GM18858 (cell line): ENCODE results near the gene FUT7.
"Not testable (repeated sequence)": the region's sequence is repeated elsewhere in the genome, so short reads cannot be mapped to it uniquely, and the experiment has no call there.

Experiments
- ATAC-seq: cut with Tn5 transposase; IDR thresholded peaks from one replicate; pipeline ENCODE4 v1.9.1; 2021; ENCODE audit not compliant: unreplicated experiment

Gene FUT7

GRCh38 chr9:137034039-137034708, 2.3 kb upstream of the FUT7 start:
- ATAC-seq = no peak

- ATAC-seq = not testable (repeated sequence)
Measured at GRCh38 chr9:137033481-137033880, 1.6 kb upstream of the FUT7 start.

GRCh38 chr9:137032858-137033257, 970 bp upstream of the FUT7 start:
- no peak for ATAC-seq

- no peak for ATAC-seq
Measured at GRCh38 chr9:137030538-137031527, 1.1 kb downstream of the FUT7 start.

- no peak for ATAC-seq
Measured at GRCh38 chr9:137030006-137030405, 1.9 kb downstream of the FUT7 start.

GRCh38 chr9:137029058-137029936, 2.6 kb downstream of the FUT7 start:
- ATAC-seq = no peak

- no peak for ATAC-seq
Measured at GRCh38 chr9:137028263-137029057, 3.4 kb downstream of the FUT7 start.

- ATAC-seq = no peak
Measured at GRCh38 chr9:137027369-137028262, 4.3 kb downstream of the FUT7 start, which contains the start of gene ABCA2. Gene ABCA2 (minus strand): TSS chr9:137028237. CDS start chr9:137028140, 97 bp downstream.

GRCh38 chr9:137026828-137027227, 5.1 kb downstream of the FUT7 start:
- no peak for ATAC-seq

GRCh38 chr9:137026384-137026783, 5.5 kb downstream of the FUT7 start:
- no peak for ATAC-seq

- no peak for ATAC-seq
Measured at GRCh38 chr9:137025517-137025966, 6.3 kb downstream of the FUT7 start.

- ATAC-seq = no peak
Measured at GRCh38 chr9:137023583-137023991, 8.3 kb downstream of the FUT7 start.

- ATAC-seq = no peak
Measured at GRCh38 chr9:137023157-137023556, 8.7 kb downstream of the FUT7 start.

- ATAC-seq = no peak
Measured at GRCh38 chr9:137022662-137023008, 9.3 kb downstream of the FUT7 start.

- no peak for ATAC-seq
Measured at GRCh38 chr9:137021979-137022661, 9.8 kb downstream of the FUT7 start.

GRCh38 chr9:137021568-137021978, 10.3 kb downstream of the FUT7 start:
- no peak for ATAC-seq

- no peak for ATAC-seq
Measured at GRCh38 chr9:137020771-137021567, 10.9 kb downstream of the FUT7 start.
